Adrenal gland (tissue), 12 donors: Measurements from ENCODE around the gene GALNT16. TPM values are rescaled to one million over a fixed set of nuclear protein-coding genes. Genes with fewer than 3 reads are reported as not detected.
A peak's percentile ranks its signal among the peaks of the same experiment; 100 is the strongest.

Experiments
- DNase-seq, 7 donors: peaks; one replicate each; pipeline ENCODE4 v3.0.0-alpha.2; 2019 to 2020
- H3K27ac ChIP-seq, 5 donors: fragments of 200-600 bp; sonication (generic) in 4 of 5; 1 replicate in 3 of 5; 2 replicates in 2 of 5; pipeline versions ENCODE4 v1.5.1 to v1.8.0; 2016 to 2020; ENCODE audit warnings: mild to moderate bottlenecking in 1 of 5
- H3K27me3 ChIP-seq: fragments of 200-600 bp; 2 replicates; pipeline ENCODE4 v1.8.0; 2021
- H3K36me3 ChIP-seq, 2 donors: fragments of 200-600 bp; replicated peaks in 1 of 2; 1 replicate in 1 of 2; 2 replicates in 1 of 2; pipeline versions ENCODE4 v1.5.1 to v1.8.0; 2018 to 2022
- H3K4me1 ChIP-seq, 2 donors: fragments of 200-600 bp; replicated peaks in 1 of 2; 1 replicate in 1 of 2; 2 replicates in 1 of 2; pipeline versions ENCODE4 v1.5.1 to v1.8.0; 2018 to 2021
- H3K4me3 ChIP-seq, 4 donors: fragments of 200-600 bp; sonication (generic) in 3 of 4; one replicate each; pipeline ENCODE4 v1.5.1; 2016 to 2018
- H3K9me3 ChIP-seq, 3 donors: fragments of 200-600 bp; sonication (generic) in 1 of 3; replicated peaks in 1 of 3; 1 replicate in 2 of 3; 2 replicates in 1 of 3; pipeline versions ENCODE4 v1.5.1 to v1.8.0; 2016 to 2021
- POLR2A ChIP-seq, 2 donors: fragments of 450-650 bp; IDR thresholded peaks; one replicate each; pipeline ENCODE4 v1.6.1; 2017; ENCODE audit warnings: antibody characterized with exemption in 2 of 2, mild to moderate bottlenecking in 2 of 2, moderate library complexity in 1 of 2
- WGBS, 4 donors: extraction: QIAGEN DNeasy Blood & Tissue Kit in 2 of 4; methylation state at CpG; one replicate each; pipeline versions ENCODE4 v1.1.5 to v1.1.7; 2013 to 2017; 5-methylcytosine and 5-hydroxymethylcytosine counted together
- intact Hi-C, 2 donors: fragments of 100-400 bp; cut with DNase I; formaldehyde crosslinking; loops; one replicate each; pipeline versions ENCODE4 v1.14.1 to v1.15.0; 2022 to 2023
- polyA plus RNA-seq, 3 donors: library from polyadenylated mRNA; stranded (reverse); fragments of 200-250 nt in 2 of 3; fragments of 350-450 nt in 1 of 3; fragmentation: Illumina TruSeq in 1 of 3; extraction: RNeasy Lipid Tissue Mini Kit (QIAGEN cat#74804) in 1 of 3; gene quantifications; one replicate each; pipeline ENCODE4 v1.2.3, GENCODE V29; 2013 to 2014
- total RNA-seq, 9 donors: library from RNA; depleted of rRNA in 4 of 9; stranded (reverse); fragments of >200 nt in 4 of 9; fragments of 120-200 nt in 1 of 9; fragmentation: NEBNext Ultra II Directional in 1 of 9; extraction: Animal tissue kit (Norgen Biotek cat#: 25700) in 1 of 9; gene quantifications; one replicate each; pipeline versions ENCODE4 v1.1.0 to v1.2.4, GENCODE V29; 2013 to 2023
- TF ChIP-seq, protein P1 (sequence below), 6 experiments: fragments of 450-650 bp in 4 of 6; fragments of 200-600 bp in 2 of 6; sonication (generic) in 1 of 6; IDR thresholded peaks; 1 replicate in 5 of 6; 2 replicates in 1 of 6; pipeline versions ENCODE4 v1.5.1 to v1.8.0; 2016 to 2021; ENCODE audit warnings: antibody characterized with exemption in 6 of 6, mild to moderate bottlenecking in 2 of 6, moderate library complexity in 1 of 6
- donor health status: healthy with polysubstance abuse.
- donor health status: Bipolar disorder and iron deficiency.
- donor health status: DM: yes; HTN: yes; CAD: no.
- donor health status: DM: no; HTN: no; CAD: no.
- donor health status: DM: no; HTN: no; CAD: no.
- donor health status: DM: yes; HTN: yes; CAD: no.

The GALNT16 gene
- total and polyA plus RNA-seq, 12 donors, result 7.4 to 38.1 (median 15.9) TPM

DNA sequence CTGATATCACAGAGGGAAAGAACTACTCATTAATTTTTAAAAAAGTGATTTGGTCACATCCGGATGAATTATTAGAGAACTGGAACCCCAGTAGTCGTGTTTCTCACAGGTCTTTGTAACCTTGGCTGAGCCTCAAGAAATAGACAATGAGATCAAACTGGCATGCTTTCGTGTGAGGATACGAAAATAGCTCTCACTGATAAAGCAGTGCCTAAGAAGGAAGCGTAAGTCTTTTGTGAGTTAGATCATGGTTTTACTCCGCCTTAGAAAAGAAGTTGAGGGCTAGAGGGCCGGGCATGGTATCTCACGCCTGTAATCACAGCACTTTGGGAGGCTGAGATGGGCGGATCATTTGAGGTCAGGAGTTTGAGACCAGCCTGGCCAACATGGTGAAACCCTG, 33.8 kb upstream of the GALNT16 start:
- TF ChIP-seq, protein P1, sequence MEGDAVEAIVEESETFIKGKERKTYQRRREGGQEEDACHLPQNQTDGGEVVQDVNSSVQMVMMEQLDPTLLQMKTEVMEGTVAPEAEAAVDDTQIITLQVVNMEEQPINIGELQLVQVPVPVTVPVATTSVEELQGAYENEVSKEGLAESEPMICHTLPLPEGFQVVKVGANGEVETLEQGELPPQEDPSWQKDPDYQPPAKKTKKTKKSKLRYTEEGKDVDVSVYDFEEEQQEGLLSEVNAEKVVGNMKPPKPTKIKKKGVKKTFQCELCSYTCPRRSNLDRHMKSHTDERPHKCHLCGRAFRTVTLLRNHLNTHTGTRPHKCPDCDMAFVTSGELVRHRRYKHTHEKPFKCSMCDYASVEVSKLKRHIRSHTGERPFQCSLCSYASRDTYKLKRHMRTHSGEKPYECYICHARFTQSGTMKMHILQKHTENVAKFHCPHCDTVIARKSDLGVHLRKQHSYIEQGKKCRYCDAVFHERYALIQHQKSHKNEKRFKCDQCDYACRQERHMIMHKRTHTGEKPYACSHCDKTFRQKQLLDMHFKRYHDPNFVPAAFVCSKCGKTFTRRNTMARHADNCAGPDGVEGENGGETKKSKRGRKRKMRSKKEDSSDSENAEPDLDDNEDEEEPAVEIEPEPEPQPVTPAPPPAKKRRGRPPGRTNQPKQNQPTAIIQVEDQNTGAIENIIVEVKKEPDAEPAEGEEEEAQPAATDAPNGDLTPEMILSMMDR (IDR thresholded peaks at IDR 0.05), result no peak
- TF ChIP-seq POLR2A (IDR thresholded peaks at IDR 0.05), result no peak
- intact Hi-C loops, result no loop called here
- peak in 3 of 7 donors; percentile 27 to 39 (median 35) for DNase-seq
- H3K27ac ChIP-seq, result peak overlapping the region in 2 of 5 donors; percentile 24 to 47
- no peaks in the 10 kb centered on the region for H3K9me3 ChIP-seq
- peaks cover 10 to 13% of the 10 kb centered on the region in 2 donors for H3K4me1 ChIP-seq
- no peaks in the 10 kb centered on the region for H3K27me3 ChIP-seq
- peaks cover 0 to 19% of the 10 kb centered on the region in 2 donors for H3K36me3 ChIP-seq
- H3K4me3 ChIP-seq, result no peak overlapping the region
- 28 to 43% (median 35%) methylated on average over 9 of the region's 9 CpGs for WGBS, 4 donors

DNA sequence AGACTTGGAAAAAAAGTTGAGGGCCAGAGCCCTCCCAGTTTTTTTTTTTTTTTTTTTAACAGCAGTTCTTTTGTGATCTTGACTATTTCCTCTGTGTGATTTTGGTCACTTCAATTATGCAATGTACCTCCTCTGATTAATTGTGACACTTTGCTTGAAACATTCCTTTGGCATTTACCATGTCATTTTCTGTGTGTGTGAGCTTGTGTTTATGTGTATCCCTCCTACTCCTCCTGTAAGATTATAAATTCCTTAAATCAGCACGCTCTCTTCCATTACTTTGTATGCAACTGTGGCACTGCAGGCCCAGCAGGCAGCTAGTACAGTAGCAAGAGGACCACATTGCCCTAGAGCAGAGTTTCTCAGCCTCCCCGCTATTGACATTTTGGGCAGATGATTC, 33.2 kb upstream of the GALNT16 start:
- intact Hi-C loops, result no loop called here
- peaks cover 10 to 13% of the 10 kb centered on the region in 2 donors for H3K4me1 ChIP-seq
- DNase-seq, result no peak
- peak overlapping the region in 2 of 5 donors; percentile 24 to 47 for H3K27ac ChIP-seq
- no peak for TF ChIP-seq POLR2A (IDR thresholded peaks at IDR 0.05)
- TF ChIP-seq, protein P1 (IDR thresholded peaks at IDR 0.05), result no peak
- no peak overlapping the region for H3K4me3 ChIP-seq
- H3K27me3 ChIP-seq, result no peaks in the 10 kb centered on the region
- H3K36me3 ChIP-seq, result peaks cover 0 to 19% of the 10 kb centered on the region in 2 donors
- 90 to 100% (median 96%) methylated on average over 2 of the region's 2 CpGs for WGBS, 4 donors
- H3K9me3 ChIP-seq, result no peaks in the 10 kb centered on the region

DNA sequence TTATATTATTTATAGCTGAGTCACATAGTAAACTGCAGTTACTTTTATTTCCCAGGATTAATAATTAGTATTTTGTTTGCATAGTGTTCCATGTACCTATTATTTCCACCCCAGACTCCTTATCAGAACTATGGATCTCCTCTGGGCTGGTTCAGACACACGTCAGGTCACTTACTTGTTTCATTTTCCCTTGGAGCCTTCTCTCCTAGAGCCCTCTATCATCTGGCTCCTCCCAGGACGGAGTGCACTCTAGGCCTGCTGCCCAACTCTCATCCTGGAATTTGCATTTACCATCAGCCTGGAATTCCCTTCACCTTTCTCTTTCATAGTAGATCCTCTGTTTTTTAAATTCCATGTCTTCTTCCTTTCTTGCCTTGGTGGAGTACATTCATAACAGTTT, 28.5 kb upstream of the GALNT16 start:
- Histone ChIP-seq H3K9me3 (no peaks in the 10 kb centered on the region), H3K4me3 (no peak overlapping the region), H3K4me1 (peaks cover 4% of the 10 kb centered on the region in 2 donors), H3K27ac (no peak overlapping the region), H3K36me3 (peaks cover 0 to 44% of the 10 kb centered on the region in 2 donors), H3K27me3 (no peaks in the 10 kb centered on the region)
- intact Hi-C loops, result no loop called here
- no peak for DNase-seq
- whole genome bisulfite sequencing, 4 donors, result 53 to 76% (median 73%) methylated on average over 2 of the region's 2 CpGs
- TF ChIP-seq, protein P1 (IDR thresholded peaks at IDR 0.05), result no peak
- TF ChIP-seq POLR2A (IDR thresholded peaks at IDR 0.05), result no peak

DNA sequence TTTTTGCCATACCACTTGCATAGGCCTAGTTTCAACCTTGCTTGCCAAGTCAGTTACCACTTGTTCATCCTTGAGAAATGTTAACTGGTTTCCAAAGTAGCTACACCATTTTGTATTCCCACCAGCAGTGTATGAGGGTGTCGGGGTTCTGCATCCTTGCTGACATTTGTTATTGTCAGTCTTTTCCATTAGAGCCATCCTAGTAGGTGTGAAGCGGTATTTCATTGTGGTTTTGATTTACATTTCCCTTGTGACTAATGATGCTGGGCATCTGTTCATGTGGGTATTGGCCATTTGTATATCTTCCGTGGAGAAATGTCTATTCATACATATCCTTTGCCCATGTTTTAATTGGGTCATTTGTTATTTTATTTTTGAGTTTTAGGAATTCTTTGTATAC, 27.6 kb upstream of the GALNT16 start:
- DNase-seq, result no peak
- TF ChIP-seq, protein P1 (IDR thresholded peaks at IDR 0.05), result no peak
- TF ChIP-seq POLR2A (IDR thresholded peaks at IDR 0.05), result no peak
- no peaks in the 10 kb centered on the region for H3K4me1 ChIP-seq
- no peak overlapping the region for H3K4me3 ChIP-seq
- peaks cover 0 to 53% of the 10 kb centered on the region in 2 donors for H3K36me3 ChIP-seq
- H3K27me3 ChIP-seq, result no peaks in the 10 kb centered on the region
- H3K27ac ChIP-seq, result no peak overlapping the region
- no peaks in the 10 kb centered on the region for H3K9me3 ChIP-seq
- intact Hi-C loops, result no loop called here
- WGBS, 4 donors, result 76 to 97% (median 95%) methylated on average over 3 of the region's 3 CpGs
